ENCODE data around the gene TBL3. TPM values are rescaled to one million over a fixed set of nuclear protein-coding genes. Genes with fewer than 3 reads are reported as not detected.
A peak's percentile ranks its signal among the peaks of the same experiment; 100 is the strongest.
"Not testable (repeated sequence)": the region's sequence is repeated elsewhere in the genome, so short reads cannot be mapped to it uniquely, and the experiment has no call there.

TBL3 gene
- total and polyA plus RNA-seq, 2 donors (not counting 1 experiment from before 2014, with no cell fraction given) = 31.9 to 52.2 TPM

DNA sequence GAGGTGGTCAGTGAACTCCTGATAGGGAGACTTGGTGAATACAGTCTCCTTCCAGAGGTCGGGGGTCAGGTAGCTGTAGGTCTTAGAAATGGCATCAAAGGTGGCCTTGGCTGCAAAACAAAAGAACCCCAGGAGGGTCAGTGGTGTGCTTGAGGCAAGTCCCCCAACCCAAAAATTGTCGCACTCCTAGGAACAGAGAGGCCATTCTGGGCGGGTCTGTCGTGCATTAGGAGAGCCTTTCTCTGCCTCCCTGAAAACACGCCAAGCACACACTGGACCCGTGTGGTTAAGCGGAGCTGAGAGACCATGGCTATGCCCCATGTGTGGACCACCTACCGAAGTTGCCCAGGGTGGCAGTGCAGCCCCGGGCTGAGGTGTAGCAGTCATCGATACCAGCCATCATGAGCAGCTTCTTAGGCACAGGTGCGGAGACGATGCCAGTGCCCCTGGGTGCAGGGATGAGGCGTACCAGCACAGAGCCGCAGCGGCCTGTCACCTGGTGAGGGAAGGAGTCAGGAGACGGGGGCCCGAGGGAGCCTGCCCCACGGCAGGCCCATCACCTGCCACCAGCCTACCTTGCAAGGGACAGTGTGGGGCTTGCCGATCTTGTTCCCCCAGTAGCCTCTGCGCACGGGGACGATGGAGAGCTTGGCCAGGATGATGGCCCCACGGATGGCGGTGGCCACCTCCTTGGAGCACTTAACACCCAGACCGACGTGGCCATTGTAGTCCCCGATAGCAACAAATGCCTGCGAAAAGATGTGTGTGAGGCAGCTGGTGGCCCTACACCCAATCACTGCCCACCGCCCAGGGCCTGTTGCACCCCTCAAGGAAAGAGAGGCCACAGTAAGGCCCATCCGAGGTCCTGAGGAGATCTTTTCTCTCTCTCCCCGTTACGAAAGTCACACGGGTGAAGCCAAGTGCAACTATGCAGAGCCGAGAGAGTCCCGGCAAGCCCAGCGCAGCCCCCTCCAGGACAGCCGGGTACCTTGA is 9.4 kb upstream of the TBL3 start:
- CTCF ChIA-PET = interaction anchor here (1.4 kb wide), 1 partner anchor 178 kb away, joined by 3 read pairs; no protein-coding TSS in a partner anchor
- H2AFZ ChIP-seq (ENCODE audit: insufficient read depth, low read depth, low read length, poor library complexity, severe bottlenecking); H3K27me3 ChIP-seq (replicated peaks in 1 of 4; ENCODE audit: control extremely low read depth in 1 of 4, control insufficient read depth in 3 of 4, insufficient read depth in 4 of 4, low read length in 3 of 4); H3K27me3 Mint-ChIP-seq; intact Hi-C loops (cut with micrococcal nuclease); DNase-seq; H3K9me3 ChIP-seq (ENCODE audit: control extremely low read depth in 1 of 3, control insufficient read depth in 2 of 3, insufficient read depth in 1 of 3, low read length in 2 of 3); H3K9me3 Mint-ChIP-seq (ENCODE audit: insufficient read depth); H3K9ac ChIP-seq (ENCODE audit: low read length); ATAC-seq (ENCODE audit: low read depth); H3K4me3 ChIP-seq (ENCODE audit: control extremely low read depth in 1 of 5, extremely low read depth in 1 of 5, insufficient read depth in 1 of 5, low read depth in 2 of 5, low read length in 4 of 5); POLR2A ChIA-PET: not testable (repeated sequence)
- peak overlapping the region; percentile 90 for H3K4me2 ChIP-seq (replicated peaks; ENCODE audit: low read depth, low read length, poor library complexity, severe bottlenecking)
- peaks cover 31 to 58% of the 10 kb centered on the region in 2 donors for H3K4me1 ChIP-seq (ENCODE audit: control insufficient read depth in 2 of 2, insufficient read depth in 2 of 2, low read length in 2 of 2)
- 81% methylated on average over 25 of the region's 37 CpGs for WGBS (ENCODE audit: insufficient coverage)
- H3K27ac Mint-ChIP-seq = peak overlapping the region; percentile 79
- H4K20me1 ChIP-seq (ENCODE audit: control insufficient read depth, insufficient read depth, low read length, poor library complexity, severe bottlenecking) = peaks cover 23% of the 10 kb centered on the region
- H3K27ac ChIP-seq (ENCODE audit: low read length in 2 of 2) = peak overlapping the region in 1 of 2 donors; percentile 18
- H3K4me1 Mint-ChIP-seq = peaks cover 46% of the 10 kb centered on the region
- peaks cover 0 to 29% of the 10 kb centered on the region in 2 experiments for H3K36me3 ChIP-seq (replicated peaks in 1 of 2; ENCODE audit: control extremely low read depth in 1 of 2, control insufficient read depth in 1 of 2, extremely low read depth in 1 of 2, insufficient read depth in 2 of 2, low read length in 1 of 2)
- H3K79me2 ChIP-seq (ENCODE audit: control insufficient read depth, insufficient read depth, low read length) = peaks cover 36% of the 10 kb centered on the region
- H3K4me3 Mint-ChIP-seq = peak overlapping the region; percentile 94

DNA sequence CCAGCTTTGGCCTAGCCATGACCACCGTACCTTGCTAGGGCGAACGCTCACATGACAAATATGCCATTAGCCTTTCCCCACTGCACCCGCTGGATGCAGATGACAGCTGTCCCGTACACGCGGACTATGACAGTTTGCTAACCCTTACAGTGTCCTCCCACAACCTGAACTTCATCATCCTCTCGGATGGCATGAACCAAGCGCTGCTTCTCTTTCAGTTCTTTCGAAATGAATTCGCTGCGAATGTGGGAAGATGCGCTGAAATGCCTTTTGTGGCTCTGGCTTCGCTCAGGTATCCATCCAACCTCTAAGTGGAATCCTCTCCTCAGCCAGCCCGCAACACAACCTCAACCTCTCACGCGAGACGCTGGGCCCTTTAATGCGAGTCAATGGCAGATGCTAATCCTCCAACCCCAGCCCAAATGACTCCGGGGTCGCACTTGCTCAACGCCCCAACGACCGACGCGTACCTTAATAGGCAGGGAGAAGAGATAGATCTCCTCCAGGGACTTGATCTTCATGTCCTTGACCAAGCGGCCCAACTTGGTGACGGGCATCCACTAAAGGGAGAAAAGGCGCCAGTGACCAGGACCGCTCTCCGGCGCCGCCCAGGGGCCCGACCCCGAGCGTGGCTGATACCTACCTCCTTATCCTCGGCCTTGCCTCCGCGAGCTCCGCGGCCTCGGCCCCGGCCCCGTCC is 7.9 kb upstream of the TBL3 start:
- Mint-ChIP-seq H3K27ac (peak overlapping the region; percentile 97), H3K4me1 (peaks cover 45% of the 10 kb centered on the region), H3K4me3 (peak overlapping the region; percentile 94), H3K27me3 (no peaks in the 10 kb centered on the region), H3K9me3 (ENCODE audit: insufficient read depth) (no peaks in the 10 kb centered on the region)
- Histone ChIP-seq H2AFZ (ENCODE audit: insufficient read depth, low read depth, low read length, poor library complexity, severe bottlenecking) (no peak overlapping the region), H3K9me3 (ENCODE audit: control extremely low read depth in 1 of 3, control insufficient read depth in 2 of 3, insufficient read depth in 1 of 3, low read length in 2 of 3) (no peaks in the 10 kb centered on the region), H3K36me3 (replicated peaks in 1 of 2; ENCODE audit: control extremely low read depth in 1 of 2, control insufficient read depth in 1 of 2, extremely low read depth in 1 of 2, insufficient read depth in 2 of 2, low read length in 1 of 2) (peaks cover 0 to 29% of the 10 kb centered on the region in 2 experiments), H3K27ac (ENCODE audit: low read length in 2 of 2) (peak overlapping the region; percentile 83 to 100), H3K27me3 (replicated peaks in 1 of 4; ENCODE audit: control extremely low read depth in 1 of 4, control insufficient read depth in 3 of 4, insufficient read depth in 4 of 4, low read length in 3 of 4) (no peaks in the 10 kb centered on the region), H3K4me2 (replicated peaks; ENCODE audit: low read depth, low read length, poor library complexity, severe bottlenecking) (peak overlapping the region; percentile 90), H3K4me1 (ENCODE audit: control insufficient read depth in 2 of 2, insufficient read depth in 2 of 2, low read length in 2 of 2) (peaks cover 28 to 54% of the 10 kb centered on the region in 2 donors), H3K9ac (ENCODE audit: low read length) (peak overlapping the region; percentile 98), H4K20me1 (ENCODE audit: control insufficient read depth, insufficient read depth, low read length, poor library complexity, severe bottlenecking) (peaks cover 23% of the 10 kb centered on the region), H3K4me3 (ENCODE audit: control extremely low read depth in 1 of 5, extremely low read depth in 1 of 5, insufficient read depth in 1 of 5, low read depth in 2 of 5, low read length in 4 of 5) (peak overlapping the region; percentile 60 to 94 (median 76)), H3K79me2 (ENCODE audit: control insufficient read depth, insufficient read depth, low read length) (peaks cover 34% of the 10 kb centered on the region)
- CTCF ChIA-PET = interaction anchor here (0.6 to 2.0 kb wide), 7 partner anchors 20 to 189 kb away, joined by 3 to 6 read pairs (median 3); partner anchors contain the start of genes GFER, MSRB1 and SYNGR3
- ATAC-seq (ENCODE audit: low read depth) = peak; percentile 15
- WGBS (ENCODE audit: insufficient coverage) = 7% methylated on average over 44 of the region's 44 CpGs
- TF ChIP-seq EZH2 (IDR thresholded peaks at IDR 0.05; ENCODE audit: borderline replicate concordance, insufficient read depth, low read depth, low read length, poor library complexity, severe bottlenecking) = no peak
- TF ChIP-seq, protein P1, sequence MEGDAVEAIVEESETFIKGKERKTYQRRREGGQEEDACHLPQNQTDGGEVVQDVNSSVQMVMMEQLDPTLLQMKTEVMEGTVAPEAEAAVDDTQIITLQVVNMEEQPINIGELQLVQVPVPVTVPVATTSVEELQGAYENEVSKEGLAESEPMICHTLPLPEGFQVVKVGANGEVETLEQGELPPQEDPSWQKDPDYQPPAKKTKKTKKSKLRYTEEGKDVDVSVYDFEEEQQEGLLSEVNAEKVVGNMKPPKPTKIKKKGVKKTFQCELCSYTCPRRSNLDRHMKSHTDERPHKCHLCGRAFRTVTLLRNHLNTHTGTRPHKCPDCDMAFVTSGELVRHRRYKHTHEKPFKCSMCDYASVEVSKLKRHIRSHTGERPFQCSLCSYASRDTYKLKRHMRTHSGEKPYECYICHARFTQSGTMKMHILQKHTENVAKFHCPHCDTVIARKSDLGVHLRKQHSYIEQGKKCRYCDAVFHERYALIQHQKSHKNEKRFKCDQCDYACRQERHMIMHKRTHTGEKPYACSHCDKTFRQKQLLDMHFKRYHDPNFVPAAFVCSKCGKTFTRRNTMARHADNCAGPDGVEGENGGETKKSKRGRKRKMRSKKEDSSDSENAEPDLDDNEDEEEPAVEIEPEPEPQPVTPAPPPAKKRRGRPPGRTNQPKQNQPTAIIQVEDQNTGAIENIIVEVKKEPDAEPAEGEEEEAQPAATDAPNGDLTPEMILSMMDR (IDR thresholded peaks at IDR 0.05) = peak; percentile 21
- POLR2A ChIA-PET = interaction anchor here (0.5 to 2.9 kb wide), 14 partner anchors 9 to 919 kb away, joined by 3 to 36 read pairs (median 4); partner anchors contain the start of genes FLYWCH2, GFER, MSRB1 and NUBP2
- intact Hi-C loops (cut with micrococcal nuclease) = loop anchor here (1.0 to 2.0 kb wide), 5 partner anchors 8 to 191 kb away; partner anchors contain the start of genes TBL3, TRAF7 and ZNF598
- no peak for DNase-seq
